Caco-2 (cell line): ENCODE results near the gene MSLN. TPM values are rescaled to one million over a fixed set of nuclear protein-coding genes. Genes with fewer than 3 reads are reported as not detected.
A peak's percentile ranks its signal among the peaks of the same experiment; 100 is the strongest.

Experiments
- BruUV-seq: library from RNA; stranded (reverse); fragments of 400-500 nt; replicated peaks from 2 replicates; lab custom pipeline; 2021; lab: Mats Ljungman, UMichigan
- CTCF ChIA-PET: fragments of 300-600 bp; sonication (Branson Sonifier 250); formaldehyde crosslinking; loops from one replicate; lab custom pipeline; 2022; ENCODE audit warnings: antibody characterized with exemption; lab: Charles Lee
- POLR2A ChIA-PET: fragments of 300-600 bp; sonication (Branson Sonifier 250); formaldehyde crosslinking; loops from one replicate; lab custom pipeline; 2022; ENCODE audit warnings: antibody characterized with exemption; lab: Charles Lee
- DNase-seq, 2 experiments: peaks; one replicate each; pipeline versions ENCODE4 v3.0.0 to v3.0.0-alpha.2; 2020 to 2022
- H3K27me3 ChIP-seq: replicated peaks from 2 replicates; pipeline ENCODE4 v1.6.0; 2011; ENCODE audit warnings: low read length; ENCODE audit not compliant: control insufficient read depth, insufficient read depth
- H3K36me3 ChIP-seq: 2 replicates; pipeline ENCODE4 v1.5.1; 2011; ENCODE audit warnings: low read length; ENCODE audit not compliant: control insufficient read depth, insufficient read depth
- H3K4me1 ChIP-seq: fragments of 250-450 bp; sonication (Bioruptor Pico); 2 replicates; pipeline ENCODE4 v1.5.1; 2020; ENCODE audit warnings: mild to moderate bottlenecking
- H3K4me3 ChIP-seq: 2 replicates; pipeline ENCODE4 v1.5.1; 2011; ENCODE audit warnings: low read depth, mild to moderate bottlenecking, control low read depth, low read length
- H3K9me3 ChIP-seq: fragments of 250-450 bp; sonication (Bioruptor Pico); 2 replicates; pipeline ENCODE4 v1.5.1; 2020; ENCODE audit warnings: mild to moderate bottlenecking, moderate library complexity
- H3K27ac Mint-ChIP-seq: one replicate; pipeline ENCODE4 v1.8.0; 2022; ENCODE audit warnings: mixed read lengths; ENCODE audit not compliant: unreplicated experiment
- H3K27me3 Mint-ChIP-seq: one replicate; pipeline ENCODE4 v1.8.0; 2022; ENCODE audit warnings: mixed read lengths; ENCODE audit not compliant: insufficient read depth, unreplicated experiment
- H3K36me3 Mint-ChIP-seq: one replicate; pipeline ENCODE4 v1.8.0; 2022; ENCODE audit warnings: mild to moderate bottlenecking, mixed read lengths; ENCODE audit not compliant: insufficient read depth, unreplicated experiment
- H3K4me1 Mint-ChIP-seq: one replicate; pipeline ENCODE4 v1.8.0; 2022; ENCODE audit warnings: low read depth, mixed read lengths; ENCODE audit not compliant: unreplicated experiment
- H3K4me3 Mint-ChIP-seq: one replicate; pipeline ENCODE4 v1.8.0; 2022; ENCODE audit warnings: mild to moderate bottlenecking, moderate library complexity, mixed read lengths; ENCODE audit not compliant: unreplicated experiment
- H3K9me3 Mint-ChIP-seq: one replicate; pipeline ENCODE4 v1.8.0; 2022; ENCODE audit warnings: mixed read lengths; ENCODE audit not compliant: unreplicated experiment
- CTCF ChIP-seq, 2 experiments: fragments of 200-600 bp in 1 of 2; IDR thresholded peaks; 1 replicate in 1 of 2; 2 replicates in 1 of 2; pipeline versions ENCODE4 v1.5.1 to v1.8.0; 2011 to 2022; ENCODE audit warnings: antibody characterized with exemption in 1 of 2, control low read depth in 1 of 2, inconsistent platforms in 1 of 2, low read depth in 1 of 2, low read length in 1 of 2, mild to moderate bottlenecking in 1 of 2, moderate library complexity in 1 of 2; ENCODE audit not compliant: insufficient read depth in 1 of 2, severe bottlenecking in 1 of 2, unreplicated experiment in 1 of 2
- intact Hi-C: fragments of 100-400 bp; cut with micrococcal nuclease; formaldehyde crosslinking; loops from one replicate; pipeline ENCODE4 v1.10.0; 2022; ENCODE audit not compliant: unreplicated experiment
- total RNA-seq: library from RNA; stranded (reverse); gene quantifications from 2 replicates; pipeline ENCODE4 v1.2.3, GENCODE V29; 2022

The MSLN gene
- total RNA-seq, 1 experiment from 2014 or later, result 0.36 TPM

GRCh38 chr16:724188-725040, 36.1 kb upstream of the MSLN start:
- POLR2A ChIA-PET, result no interaction called here
- Histone ChIP-seq H3K27me3 (no peaks in the 10 kb centered on the region), H3K9me3 (no peaks in the 10 kb centered on the region), H3K4me3 (no peak overlapping the region), H3K4me1 (peaks cover 17% of the 10 kb centered on the region), H3K36me3 (no peaks in the 10 kb centered on the region)
- Mint-ChIP-seq H3K4me1 (no peaks in the 10 kb centered on the region), H3K4me3 (no peak overlapping the region), H3K27me3 (no peaks in the 10 kb centered on the region), H3K27ac (no peak overlapping the region), H3K9me3 (no peaks in the 10 kb centered on the region), H3K36me3 (peaks cover 8% of the 10 kb centered on the region)
- no peak for TF ChIP-seq CTCF (IDR thresholded peaks at IDR 0.05; ENCODE audit: insufficient read depth in 1 of 2, low read depth in 1 of 2, low read length in 1 of 2, severe bottlenecking in 1 of 2, unreplicated experiment in 1 of 2)
- intact Hi-C loops, result no loop called here
- CTCF ChIA-PET, result interaction anchor here (0.6 to 1.0 kb wide), 4 partner anchors 8 to 76 kb away, joined by 3 to 12 read pairs (median 4); no protein-coding TSS in a partner anchor
- no TSS peak for BruUV-seq
- no peak for DNase-seq

- POLR2A ChIA-PET, result no interaction called here
- intact Hi-C loops, result no loop called here
- DNase-seq, result no peak
- no peak overlapping the region for H3K27ac Mint-ChIP-seq
- CTCF ChIA-PET, result interaction anchor here (0.6 to 1.0 kb wide), 3 partner anchors 9 to 76 kb away, joined by 3 to 12 read pairs (median 3); no protein-coding TSS in a partner anchor
- BruUV-seq, result no TSS peak
- peaks cover 11% of the 10 kb centered on the region for H3K36me3 Mint-ChIP-seq
- H3K9me3 Mint-ChIP-seq, result no peaks in the 10 kb centered on the region
- TF ChIP-seq CTCF (IDR thresholded peaks at IDR 0.05; ENCODE audit: insufficient read depth in 1 of 2, low read depth in 1 of 2, low read length in 1 of 2, severe bottlenecking in 1 of 2, unreplicated experiment in 1 of 2), result no peak
- peaks cover 13% of the 10 kb centered on the region for H3K4me1 ChIP-seq
- no peaks in the 10 kb centered on the region for H3K36me3 ChIP-seq
- no peak overlapping the region for H3K4me3 ChIP-seq
- H3K27me3 ChIP-seq, result no peaks in the 10 kb centered on the region
- no peaks in the 10 kb centered on the region for H3K27me3 Mint-ChIP-seq
- H3K4me1 Mint-ChIP-seq, result no peaks in the 10 kb centered on the region
- no peaks in the 10 kb centered on the region for H3K9me3 ChIP-seq
- H3K4me3 Mint-ChIP-seq, result no peak overlapping the region
Observed at GRCh38 chr16:725041-725376, 35.5 kb upstream of the MSLN start.

GRCh38 chr16:725463-726187, 34.9 kb upstream of the MSLN start:
- H3K27me3 ChIP-seq, result no peaks in the 10 kb centered on the region
- ChIA-PET POLR2A (no interaction called here), CTCF (interaction anchor here (0.9 to 1.5 kb wide), 2 partner anchors 10 to 19 kb away, joined by 3 to 4 read pairs; no protein-coding TSS in a partner anchor)
- H3K9me3 ChIP-seq, result no peaks in the 10 kb centered on the region
- H3K4me1 ChIP-seq, result peaks cover 11% of the 10 kb centered on the region
- H3K36me3 ChIP-seq, result no peaks in the 10 kb centered on the region
- no peak overlapping the region for H3K27ac Mint-ChIP-seq
- intact Hi-C loops, result no loop called here
- BruUV-seq, result no TSS peak
- no peaks in the 10 kb centered on the region for H3K27me3 Mint-ChIP-seq
- H3K36me3 Mint-ChIP-seq, result peaks cover 11% of the 10 kb centered on the region
- H3K4me1 Mint-ChIP-seq, result no peaks in the 10 kb centered on the region
- no peak overlapping the region for H3K4me3 ChIP-seq
- no peaks in the 10 kb centered on the region for H3K9me3 Mint-ChIP-seq
- DNase-seq, result no peak
- peak overlapping the region; percentile 64 for H3K4me3 Mint-ChIP-seq
- no peak for TF ChIP-seq CTCF (IDR thresholded peaks at IDR 0.05; ENCODE audit: insufficient read depth in 1 of 2, low read depth in 1 of 2, low read length in 1 of 2, severe bottlenecking in 1 of 2, unreplicated experiment in 1 of 2)
